ENCODE measurements around the gene CYB5A.
A peak's percentile ranks its signal among the peaks of the same experiment; 100 is the strongest.
"Not testable (repeated sequence)": the region's sequence is repeated elsewhere in the genome, so short reads cannot be mapped to it uniquely, and the experiment has no call there.

Gene CYB5A

DNA sequence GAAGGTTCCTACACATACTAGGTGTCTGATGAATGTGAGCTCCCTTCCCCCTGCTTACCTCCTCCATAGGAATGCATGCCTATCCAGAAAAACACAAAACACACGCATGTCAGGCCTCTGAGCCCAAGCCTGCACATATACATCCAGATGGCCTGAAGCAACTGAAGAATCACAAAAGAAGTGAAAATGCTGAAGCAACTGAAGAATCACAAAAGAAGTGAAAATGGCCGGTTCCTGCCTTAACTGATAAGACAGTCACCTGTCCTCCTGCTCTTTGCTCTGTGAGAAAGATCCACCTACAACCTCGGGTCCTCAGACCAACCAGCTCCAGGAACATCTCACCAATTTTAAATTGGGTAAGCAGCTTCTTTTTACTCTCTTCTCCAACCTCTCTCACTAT lies 1.2 kb upstream of the CYB5A start:
- DNase-seq, result not testable (repeated sequence)

DNA sequence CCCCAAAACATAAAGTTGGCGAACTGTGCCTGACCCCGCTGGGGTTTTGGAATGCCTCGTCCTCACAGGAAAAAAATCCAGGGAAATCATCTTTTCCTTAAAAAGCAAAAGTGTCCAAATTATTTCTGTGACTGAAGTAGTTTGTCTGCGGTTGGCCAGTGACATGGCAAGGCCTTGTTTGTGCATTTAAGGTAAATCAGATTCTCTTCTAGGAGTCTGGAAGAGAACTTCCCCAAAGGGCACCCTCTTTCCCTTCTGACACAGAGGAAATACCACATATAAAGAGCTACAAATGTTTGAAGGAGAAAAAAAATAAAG lies 737 bp upstream of the CYB5A start:
- DNase-seq, result no peak

DNA sequence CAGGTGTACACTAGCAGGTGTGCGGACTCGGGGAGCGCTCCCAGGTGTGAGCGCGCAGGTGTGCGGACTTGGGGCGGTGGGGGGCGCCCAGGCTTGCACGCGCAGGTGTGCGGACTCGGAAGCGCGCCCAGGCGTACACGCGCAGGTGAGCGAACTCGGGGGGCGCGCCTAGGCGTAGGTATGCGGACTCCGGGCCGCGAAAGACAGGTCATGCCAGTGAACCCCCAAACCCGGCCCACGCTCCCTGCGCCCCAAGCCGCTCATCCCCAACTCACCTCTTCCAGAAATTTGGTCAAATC lies 342 bp downstream of the CYB5A start:
- no peak for DNase-seq

DNA sequence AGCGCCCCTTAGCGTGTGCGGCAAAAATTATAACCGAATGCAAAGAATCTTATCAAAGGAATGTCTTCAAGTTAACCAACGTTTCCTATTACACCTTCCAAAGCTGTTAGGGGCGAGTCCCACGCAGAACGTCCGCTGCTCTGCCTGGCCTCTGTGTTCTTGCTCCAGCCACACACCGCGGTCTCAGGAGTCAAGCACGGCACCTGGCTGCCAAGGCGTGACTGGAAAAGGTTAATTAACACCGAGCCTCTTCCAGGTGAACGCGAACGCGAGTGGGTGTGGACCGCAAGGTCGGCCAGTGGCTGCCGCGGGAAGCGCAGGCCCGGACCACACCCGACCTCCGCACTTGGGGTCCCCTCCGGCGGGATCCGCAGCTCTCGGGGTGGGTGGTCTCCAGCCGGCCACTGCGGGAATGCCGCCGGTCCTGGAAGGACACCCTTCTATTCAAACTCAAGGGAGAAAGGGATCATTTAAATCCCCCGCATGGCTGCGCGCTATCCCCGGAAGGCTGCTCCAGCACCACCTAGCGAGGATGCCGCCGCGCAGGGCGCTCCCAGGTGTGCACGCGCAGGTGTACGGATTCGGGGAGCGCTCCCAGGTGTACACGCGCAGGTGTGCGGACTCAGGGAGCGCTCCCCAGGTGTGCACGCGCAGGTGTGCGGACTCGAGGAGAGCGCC lies 830 bp downstream of the CYB5A start:
- peak; percentile 39 for DNase-seq

DNA sequence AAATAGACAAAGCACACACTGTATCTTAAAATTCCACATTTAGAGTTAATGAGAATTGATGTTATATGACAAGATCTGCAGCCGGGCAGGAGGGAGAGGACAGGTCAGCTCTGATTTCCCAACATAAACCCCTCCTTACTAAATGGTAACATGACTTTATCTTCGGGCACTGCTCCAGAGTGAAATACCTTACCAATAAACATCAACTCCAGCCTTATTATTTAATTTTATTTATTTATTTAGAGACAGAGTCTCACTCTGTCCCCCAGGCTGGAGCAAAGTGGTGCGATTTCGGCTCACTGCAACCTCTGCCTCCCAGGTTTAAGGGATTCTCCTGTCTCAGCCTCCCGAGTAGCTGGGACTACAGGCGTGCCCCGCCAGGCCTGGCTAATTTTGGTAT lies 1.7 kb downstream of the CYB5A start:
- DNase-seq, result no peak

DNA sequence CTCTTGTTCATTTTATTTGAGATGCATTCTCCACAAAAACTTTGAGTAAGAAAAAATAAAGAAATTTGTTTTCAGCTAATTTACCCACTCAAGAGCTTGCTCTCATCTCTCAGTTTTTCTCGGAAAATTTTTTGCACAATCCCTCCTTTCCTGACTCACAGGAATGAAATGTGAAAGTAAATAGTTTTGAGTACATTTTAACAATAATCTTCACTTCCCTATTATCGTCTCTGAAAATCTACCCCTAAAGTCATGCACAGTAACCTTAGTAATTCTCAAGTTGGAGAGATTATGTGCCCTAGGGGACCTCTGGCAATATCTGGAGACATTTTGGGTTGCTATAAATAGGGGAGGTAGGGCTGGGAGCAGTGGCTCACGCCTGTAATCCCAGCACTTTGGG lies 2.6 kb downstream of the CYB5A start:
- no peak for DNase-seq

DNA sequence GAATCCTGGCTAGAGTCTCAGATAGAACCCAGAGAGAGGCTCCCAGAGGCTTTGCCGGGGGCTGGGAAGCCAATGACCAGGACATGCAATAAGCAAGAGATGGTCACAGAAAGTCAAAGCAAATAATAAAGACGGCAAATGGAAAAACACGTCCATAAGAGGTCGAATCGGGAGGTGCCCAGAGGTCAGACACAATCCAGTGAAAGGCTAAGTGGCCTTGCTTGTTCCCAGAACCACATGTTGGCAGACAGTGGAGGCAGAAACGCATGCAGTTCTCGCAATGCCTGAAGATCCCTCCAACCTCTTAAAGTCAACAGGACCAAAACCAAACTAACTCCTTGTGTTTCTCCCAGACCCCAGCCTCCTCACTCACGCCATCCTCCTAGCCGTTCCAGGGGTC lies 3.0 kb downstream of the CYB5A start:
- no peak for DNase-seq

DNA sequence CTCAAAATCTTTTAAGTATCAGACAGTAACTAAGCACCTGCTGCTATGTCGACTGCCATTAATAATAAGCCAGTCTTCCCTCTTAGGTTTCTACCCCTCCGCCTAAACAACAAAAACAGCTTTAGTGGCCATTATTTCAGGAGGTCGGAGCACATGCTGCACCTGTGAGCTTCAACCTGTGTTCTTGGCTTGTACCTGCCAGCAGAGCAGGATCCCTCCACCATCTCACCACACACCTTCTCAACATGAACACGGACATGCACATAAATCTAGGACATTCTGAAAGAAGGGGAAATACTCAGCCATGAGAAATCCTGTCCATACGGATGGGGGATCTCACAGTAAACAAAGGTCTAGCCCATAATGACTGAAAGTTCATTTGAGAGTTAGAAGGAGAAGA lies 3.7 kb downstream of the CYB5A start:
- no peak for DNase-seq

DNA sequence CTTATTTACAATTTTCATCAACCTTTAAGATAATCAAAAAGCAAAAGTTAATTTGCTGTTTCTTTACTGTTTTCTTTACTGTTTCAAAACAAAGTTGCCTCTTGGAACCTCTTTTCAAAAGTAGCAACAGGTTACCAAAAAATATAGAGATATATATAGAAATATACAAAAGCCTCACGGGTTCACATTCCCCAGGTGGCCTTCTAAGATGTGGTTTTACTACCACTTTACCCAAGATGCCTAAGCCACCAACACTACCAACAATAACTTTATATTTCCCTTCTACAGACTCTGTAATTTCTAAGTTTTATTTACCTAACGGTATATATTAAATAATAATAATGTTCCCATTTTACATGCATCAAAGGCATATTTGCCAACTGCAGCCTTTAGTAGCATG lies 4.9 kb downstream of the CYB5A start:
- no peak for DNase-seq

DNA sequence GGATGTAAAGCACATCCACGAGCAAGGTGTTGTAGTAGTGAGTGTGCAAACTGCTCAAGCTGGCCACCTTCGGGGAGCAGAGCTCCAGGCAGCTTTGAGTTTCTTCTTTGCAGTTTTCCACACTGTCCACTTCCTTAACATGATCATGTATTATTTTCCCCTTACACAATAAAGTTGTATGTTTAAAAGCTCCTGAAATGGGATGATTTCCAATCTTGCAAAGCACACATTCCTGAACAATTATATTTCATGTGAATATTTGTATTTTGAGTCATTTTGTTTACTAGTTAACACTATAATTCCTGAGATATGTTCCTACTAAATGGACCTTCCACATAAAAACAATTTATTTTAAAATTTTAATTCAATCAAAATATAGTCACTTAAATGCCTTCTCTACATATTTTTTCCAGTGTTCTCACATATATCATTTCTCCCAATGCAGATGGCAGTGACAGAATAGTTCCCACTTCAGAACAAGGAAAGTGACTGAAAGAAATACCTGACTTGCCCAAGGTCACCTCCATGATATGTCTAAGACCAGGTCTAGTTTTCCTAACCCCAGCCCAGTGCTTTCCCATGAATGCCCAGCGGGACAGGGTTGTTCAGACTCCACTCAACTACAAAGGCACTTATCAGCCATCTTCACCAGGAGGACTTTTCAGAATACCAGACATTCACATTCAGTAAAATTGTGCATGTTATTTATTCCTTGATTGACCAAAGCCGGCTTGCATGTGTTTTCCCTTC lies 5.5 kb downstream of the CYB5A start:
- DNase-seq, result no peak

DNA sequence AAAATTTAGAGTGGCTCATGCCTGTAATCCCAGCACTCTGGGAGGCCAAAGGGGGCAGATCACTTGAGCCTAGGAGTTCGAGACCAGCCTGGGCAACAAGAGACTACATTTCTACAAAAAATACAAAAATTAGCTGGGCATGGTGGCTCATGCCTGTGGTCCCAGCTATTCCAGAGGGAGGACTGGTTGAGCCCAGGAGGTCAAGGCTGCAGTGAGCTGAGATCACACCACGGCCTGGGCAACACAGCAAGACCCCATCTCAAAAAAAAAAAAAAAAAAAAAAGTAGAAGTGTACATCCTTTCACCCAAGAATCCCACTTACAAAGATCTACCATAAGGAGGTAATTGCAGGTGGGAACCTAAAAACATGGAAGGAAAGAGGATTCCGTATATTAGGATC lies 6.2 kb downstream of the CYB5A start:
- DNase-seq, result not testable (repeated sequence)

DNA sequence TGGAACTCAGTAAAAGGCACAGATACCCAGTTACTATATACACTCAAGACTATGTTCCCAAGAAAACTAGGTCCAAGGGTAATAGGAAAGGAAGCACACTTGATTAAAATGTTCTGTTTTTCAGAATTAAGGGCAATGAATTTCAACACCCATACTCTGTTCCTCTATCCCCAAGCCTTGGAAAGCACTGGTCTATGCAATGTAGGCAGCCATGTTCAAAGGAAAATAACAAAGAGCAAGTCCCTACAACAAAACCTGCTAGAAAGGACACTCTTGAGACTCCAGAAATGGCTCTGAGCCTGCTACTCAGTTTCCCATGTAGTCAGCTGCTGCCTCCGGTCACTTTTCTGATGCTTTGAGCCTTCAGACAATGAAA lies 6.8 kb downstream of the CYB5A start:
- no peak for DNase-seq

DNA sequence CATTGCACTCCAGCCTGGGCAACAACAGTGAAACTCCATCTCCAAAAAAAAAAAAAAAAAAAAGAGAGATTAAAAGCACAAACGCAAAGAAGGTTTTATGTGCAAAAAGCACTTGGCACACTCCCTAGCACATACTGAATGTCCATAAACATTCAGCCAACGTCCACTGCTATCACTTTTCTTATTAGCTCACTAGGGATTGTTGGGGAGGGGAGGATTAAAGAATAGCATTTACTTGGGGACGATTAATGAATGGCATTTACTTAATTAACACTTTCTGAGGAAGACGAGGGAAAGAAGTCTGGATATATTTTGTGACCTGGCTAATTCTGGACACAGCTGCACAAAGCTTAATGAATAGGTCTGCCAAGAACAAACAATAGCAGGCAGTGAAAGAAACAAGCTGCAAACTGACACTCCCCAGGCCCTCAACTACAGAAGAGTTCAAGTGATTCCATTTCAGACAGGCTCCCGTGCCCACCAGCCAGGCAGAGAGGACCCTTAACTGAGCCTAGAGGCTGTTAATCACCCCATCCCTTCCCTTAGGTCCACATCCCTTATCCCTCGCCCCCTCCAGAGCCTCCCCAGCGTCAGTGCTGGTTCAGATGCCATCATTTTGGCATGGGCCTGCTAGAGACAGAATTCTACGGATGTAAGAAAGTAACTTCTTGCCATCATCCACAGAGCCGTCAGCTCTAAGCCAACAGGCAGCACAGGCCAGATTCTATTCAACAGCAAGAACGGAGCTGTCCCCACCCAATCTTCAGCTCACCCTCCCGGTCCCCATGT lies 7.4 kb downstream of the CYB5A start:
- DNase-seq, result no peak

DNA sequence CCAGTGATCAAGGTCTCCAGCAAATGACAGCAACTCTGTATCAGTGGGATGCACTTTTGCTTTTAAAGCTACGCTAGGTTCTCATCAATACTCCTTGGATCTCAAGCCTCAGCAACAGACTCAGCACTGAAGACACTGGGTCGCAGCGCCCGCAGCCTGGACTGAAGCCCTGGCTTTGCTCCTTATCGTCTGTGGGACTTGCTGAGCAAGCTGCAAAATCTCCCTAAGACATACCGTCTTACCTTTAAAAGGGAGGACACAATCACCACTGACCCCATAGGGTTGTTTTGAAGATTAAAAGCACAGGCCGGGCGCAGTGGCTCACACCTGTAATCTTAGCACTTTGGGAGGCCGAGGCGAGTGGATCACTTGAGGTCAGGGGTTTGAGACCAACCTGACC lies 8.1 kb downstream of the CYB5A start:
- no peak for DNase-seq

DNA sequence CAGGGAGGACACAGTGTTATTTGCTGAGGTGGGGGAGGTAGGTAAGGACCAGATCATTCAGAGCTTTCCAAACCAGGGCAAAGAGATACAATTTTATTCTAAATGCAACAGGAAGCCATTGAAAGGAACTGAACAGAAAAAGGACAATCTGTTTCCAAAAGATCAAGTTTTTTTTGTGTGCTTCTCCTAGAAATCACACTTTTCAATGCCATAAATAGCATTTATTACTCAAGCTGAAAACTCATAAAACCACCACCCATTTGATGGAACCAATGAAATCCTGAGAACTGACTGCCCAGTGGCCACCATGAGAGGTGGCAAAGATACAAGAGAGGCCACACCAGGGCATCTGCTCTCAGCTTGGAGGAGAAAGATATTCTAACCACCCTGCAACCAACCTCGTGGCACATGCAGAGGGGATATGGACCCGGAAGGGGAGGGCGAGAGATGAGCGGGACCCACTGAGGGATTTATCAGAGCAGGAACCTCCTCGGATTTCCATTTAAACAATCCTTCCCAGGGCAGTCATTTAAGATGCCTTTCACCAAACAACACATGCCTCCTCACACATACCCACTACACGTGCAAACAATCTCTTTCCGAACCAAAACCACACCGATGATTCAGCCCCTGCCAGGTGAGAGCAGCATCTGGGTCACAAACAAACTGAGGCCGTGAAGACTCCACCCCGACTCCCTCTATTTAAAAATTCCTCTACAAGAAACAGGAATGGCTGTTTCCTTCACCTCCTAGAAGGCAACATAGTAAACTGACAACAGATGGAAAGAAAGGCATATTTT lies 8.8 kb downstream of the CYB5A start:
- no peak for DNase-seq

DNA sequence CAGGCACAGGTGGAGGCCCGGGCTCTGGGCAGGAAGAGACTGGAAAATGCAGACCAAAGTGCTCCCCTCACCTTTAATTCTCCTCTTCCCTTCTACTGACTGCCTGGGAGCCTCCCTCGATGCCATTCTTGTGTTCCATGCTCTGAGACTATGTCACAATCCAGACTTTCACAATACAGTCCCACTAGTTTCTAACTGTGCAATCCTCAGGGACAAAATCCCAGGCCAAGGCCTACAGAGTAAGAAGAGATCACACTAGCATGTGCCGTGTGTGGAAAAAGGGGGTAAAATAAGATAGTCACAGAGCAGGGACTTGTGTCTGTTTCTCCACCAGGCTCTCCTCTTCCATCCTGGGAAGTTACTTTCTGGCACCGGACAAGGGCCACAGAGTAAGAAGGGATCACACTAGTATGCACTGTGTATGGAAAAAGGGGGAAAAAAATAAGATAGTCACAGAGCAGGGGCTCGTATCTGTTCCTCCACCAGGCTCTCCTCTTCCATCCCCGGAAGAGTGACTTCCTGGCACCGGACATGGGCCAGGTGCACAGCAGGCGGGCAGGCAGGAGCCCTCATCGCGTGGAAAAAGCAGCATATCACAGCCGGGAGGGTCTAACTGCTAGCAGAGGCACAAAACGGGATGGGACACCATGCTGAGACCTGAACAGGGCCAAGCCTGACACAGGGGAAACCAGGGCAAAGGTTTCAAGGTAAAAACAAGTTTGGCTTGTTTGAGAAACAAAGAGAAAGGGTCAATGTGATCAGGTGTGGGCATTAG lies 9.6 kb downstream of the CYB5A start:
- DNase-seq, result no peak

DNA sequence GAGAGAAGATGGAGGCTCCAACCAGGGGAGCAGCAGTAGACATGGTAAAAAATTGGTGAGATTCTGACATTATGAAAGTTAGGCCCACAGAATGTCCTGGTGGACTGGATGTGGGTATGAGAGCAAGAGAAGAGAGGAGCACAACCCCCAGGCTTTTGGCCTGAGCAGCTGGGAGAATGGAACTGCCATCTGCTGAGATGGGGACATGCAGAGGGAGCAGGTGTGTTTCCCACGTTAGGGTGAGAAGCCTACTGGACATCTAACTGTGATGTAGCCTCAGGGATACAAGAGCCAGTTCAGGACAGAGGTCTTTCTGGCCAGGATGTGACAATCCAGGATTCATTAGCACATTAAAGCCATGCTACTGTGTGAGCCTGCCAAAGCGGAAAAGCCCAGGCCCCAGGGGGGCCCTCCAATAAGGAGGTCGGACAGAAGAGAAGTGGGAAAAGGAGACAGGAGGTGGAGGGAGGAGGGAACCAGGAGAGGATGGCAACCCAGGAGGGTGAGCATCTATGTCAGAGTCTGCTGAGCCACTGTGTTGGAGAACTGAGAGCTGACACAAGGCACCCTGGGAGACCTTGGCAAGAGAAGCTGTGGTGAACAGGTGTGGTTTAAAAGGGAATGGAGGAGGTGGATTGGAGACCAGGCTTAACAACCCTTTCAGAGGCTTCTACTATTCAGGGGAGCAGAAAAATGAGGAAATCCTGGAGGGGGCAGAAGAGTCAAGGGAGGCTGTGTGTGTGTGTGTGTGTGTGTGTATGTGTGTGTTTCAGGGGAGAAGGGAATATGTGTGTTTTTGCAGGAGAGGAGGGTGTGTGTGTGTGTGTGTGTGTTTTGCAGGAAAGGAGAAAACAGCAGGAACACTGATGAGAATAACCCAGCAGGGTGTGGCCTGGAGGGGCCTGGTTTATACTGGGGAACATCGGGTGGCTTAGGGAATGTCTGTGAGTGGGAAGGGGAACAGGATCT lies 10.5 kb downstream of the CYB5A start:
- DNase-seq, result no peak

DNA sequence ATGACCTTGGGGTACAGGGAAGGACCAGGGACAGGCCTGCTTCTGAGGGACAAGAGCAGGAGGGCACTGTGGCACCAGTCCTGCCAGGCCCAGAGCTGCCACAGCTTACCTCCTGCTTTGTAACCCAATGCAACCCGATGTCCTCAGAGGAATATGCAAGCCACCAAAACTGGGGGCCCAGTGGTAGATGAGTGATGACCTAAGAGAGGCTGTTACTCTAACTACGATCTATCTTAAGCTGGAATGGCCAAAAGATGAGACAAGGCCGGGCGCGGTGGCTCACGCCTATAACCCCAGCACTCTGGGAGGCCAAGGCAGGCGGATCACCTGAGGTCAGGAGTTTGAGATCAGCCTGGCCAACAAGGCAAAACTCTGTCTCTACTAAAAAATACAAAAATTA lies 12.8 kb downstream of the CYB5A start:
- no peak for DNase-seq

DNA sequence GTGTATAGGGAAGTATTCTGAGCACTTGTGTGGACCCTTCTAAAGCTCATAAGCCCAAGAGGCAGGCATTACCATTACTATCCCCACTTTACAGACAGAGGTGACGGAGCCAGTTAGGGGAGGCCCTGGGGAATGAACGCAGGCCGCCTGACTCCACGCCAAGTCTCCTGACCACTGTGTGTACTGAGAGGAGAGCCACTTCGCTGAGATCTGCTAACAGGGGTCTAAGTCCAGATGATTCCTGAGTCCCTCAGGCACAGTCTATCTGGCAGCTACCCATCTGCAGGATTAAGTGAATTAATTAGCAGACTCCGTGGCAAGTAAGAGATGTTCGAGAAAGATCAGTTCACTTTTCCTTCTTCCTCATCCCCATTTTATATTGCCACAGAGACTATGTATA lies 13.7 kb downstream of the CYB5A start:
- DNase-seq, result no peak

DNA sequence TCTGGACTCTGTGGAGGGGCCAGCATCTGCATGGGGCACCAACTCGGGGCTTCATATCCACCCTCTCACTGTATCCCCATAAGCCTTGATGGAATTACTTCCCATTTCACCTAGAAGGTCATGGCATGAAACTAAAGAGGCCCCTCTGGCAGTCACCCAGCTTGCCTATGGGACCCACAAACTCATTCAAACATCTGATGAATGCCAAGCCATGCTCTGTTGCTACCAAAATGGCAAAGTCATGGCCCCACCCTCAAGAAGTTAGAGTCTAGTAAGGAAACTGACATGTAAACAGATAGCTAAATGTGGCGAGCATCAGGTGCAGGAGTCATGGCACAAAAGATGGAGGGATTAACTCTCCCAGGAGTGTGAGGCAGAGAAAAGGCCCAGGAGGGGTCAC lies 14.5 kb downstream of the CYB5A start:
- DNase-seq, result no peak

DNA sequence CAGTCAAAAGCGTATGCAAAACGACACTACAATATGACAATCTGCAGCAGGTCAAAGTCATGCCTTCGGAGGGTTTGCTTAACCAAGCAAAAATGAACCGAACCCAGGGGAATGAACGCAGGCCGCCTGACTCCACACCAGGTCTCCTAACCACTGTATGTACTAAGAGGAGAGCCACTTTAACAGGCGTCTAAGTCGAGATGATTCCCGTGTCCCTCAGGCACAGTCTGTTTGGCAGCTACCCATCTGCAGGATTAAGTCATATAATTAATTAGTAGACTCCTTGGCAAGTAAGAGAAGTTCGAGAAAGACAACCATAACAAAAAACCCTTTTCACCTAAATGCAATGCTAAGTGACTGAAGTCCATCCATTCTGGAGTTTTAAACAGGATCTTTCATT lies 15.2 kb downstream of the CYB5A start:
- no peak for DNase-seq

DNA sequence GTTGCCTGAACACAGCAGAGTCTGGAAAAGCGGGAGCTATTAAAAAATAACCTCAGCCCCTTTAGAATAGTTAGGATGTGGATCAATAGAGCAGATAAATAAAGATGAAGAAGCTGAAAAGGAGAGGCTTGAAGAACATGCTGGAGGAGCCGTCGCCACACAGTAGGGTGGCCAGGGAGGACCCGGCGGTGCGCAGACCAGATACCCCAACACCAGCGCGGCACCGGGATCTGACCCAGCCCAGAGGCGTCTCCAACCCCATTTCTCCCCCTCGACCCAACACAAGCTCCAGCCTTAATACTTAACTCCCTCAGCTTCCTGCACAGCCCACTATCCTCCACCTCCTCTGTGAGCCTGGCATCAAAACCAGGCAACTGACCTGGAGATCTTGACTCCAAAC lies 16.0 kb downstream of the CYB5A start:
- no peak for DNase-seq
